ENCODE results near the gene REST.

Gene REST

DNA sequence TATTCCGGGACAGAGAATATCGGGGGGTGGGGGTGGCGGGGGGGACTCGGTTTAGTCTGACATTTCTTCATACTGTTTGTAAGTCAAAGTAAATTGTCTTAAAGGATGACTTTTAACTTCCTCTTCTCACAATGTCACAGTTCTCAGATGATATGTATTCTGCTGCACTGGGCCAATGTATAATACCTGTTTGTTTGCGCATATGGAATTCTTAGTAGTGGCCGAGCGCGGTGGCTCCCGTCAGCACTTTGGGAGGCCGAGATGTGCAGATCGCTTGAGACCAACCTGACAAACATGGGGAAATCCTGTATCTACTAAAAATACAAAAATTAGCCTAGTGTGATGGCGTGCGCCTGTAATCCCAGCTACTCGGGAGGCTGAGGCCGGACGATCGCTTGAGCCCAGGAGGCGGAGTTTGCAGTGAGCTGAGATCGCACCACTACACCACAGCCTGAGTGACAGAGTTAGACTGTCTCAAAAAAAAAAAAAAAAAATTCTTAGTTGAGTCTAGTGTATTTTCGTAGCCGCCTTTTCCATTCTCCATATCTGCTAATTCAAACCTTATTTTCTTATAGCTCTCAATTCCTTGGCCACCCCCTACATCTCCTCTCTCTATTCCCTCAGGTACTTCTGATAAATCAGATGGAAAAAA lies 71.8 kb downstream of the REST start:
- peak overlapping the region; percentile 97 for H4K8ac ChIP-seq (ENCODE audit: low read depth, low read length)
- H3K79me1 ChIP-seq (ENCODE audit: low read length) = peaks cover 12% of the 10 kb centered on the region
- H2BK120ac ChIP-seq (ENCODE audit: insufficient read depth, low read length, poor library complexity) = no peak overlapping the region
- H3K79me2 ChIP-seq (ENCODE audit: control insufficient read depth, insufficient read depth, low read length, poor library complexity) = peaks cover 30% of the 10 kb centered on the region
- H3K36me3 ChIP-seq (ENCODE audit: control insufficient read depth in 1 of 2, insufficient read depth in 2 of 2, low read length in 2 of 2) = peaks cover 1 to 3% of the 10 kb centered on the region in 2 experiments
- peak overlapping the region; percentile 98 for H3K4me2 ChIP-seq (ENCODE audit: low read length)
- H3K14ac ChIP-seq (ENCODE audit: low read length) = no peak overlapping the region
- H2AK5ac ChIP-seq (ENCODE audit: low read length) = no peak overlapping the region
- peak overlapping the region; percentile 96 for H3K9ac ChIP-seq (ENCODE audit: low read length)
- peak overlapping the region; percentile 10 for H2AFZ ChIP-seq (ENCODE audit: insufficient read depth, low read length, poor library complexity)
- no peaks in the 10 kb centered on the region for H3K9me3 ChIP-seq (ENCODE audit: insufficient read depth, low read depth, low read length)
- H4K12ac ChIP-seq (ENCODE audit: low read depth, low read length) = no peak overlapping the region
- peak overlapping the region; percentile 97 for H3K4me3 ChIP-seq (ENCODE audit: low read depth, low read length)
- H3K23ac ChIP-seq (ENCODE audit: low read length) = no peak overlapping the region
- no peak overlapping the region for H3K18ac ChIP-seq (ENCODE audit: low read length)
- H2BK12ac ChIP-seq (ENCODE audit: low read length) = no peak overlapping the region
- peak overlapping the region; percentile 74 for H3K4ac ChIP-seq (ENCODE audit: low read depth, low read length)
- no peaks in the 10 kb centered on the region for H3K27me3 ChIP-seq (ENCODE audit: insufficient read depth, low read length)
- H4K91ac ChIP-seq (ENCODE audit: low read depth, low read length) = no peak overlapping the region
- peak in 1 of 2 donors; percentile 42 for DNase-seq
- H3K4me1 ChIP-seq (ENCODE audit: control insufficient read depth in 1 of 2, insufficient read depth in 2 of 2, low read length in 2 of 2) = peaks cover 0 to 7% of the 10 kb centered on the region in 2 experiments
- H3K27ac ChIP-seq (ENCODE audit: low read depth, low read length) = no peak overlapping the region
- no peak overlapping the region for H2BK5ac ChIP-seq (ENCODE audit: low read depth, low read length, poor library complexity)
- WGBS (ENCODE audit: extremely low coverage, insufficient coverage, insufficient read length) = no CpG with 5 or more reads among the region's 21 CpGs

- H3K4ac ChIP-seq (ENCODE audit: low read depth, low read length) = peak overlapping the region; percentile 49
- no peak overlapping the region for H4K8ac ChIP-seq (ENCODE audit: low read depth, low read length)
- peaks cover 0 to 2% of the 10 kb centered on the region in 2 experiments for H3K4me1 ChIP-seq (ENCODE audit: control insufficient read depth in 1 of 2, insufficient read depth in 2 of 2, low read length in 2 of 2)
- H3K27me3 ChIP-seq (ENCODE audit: insufficient read depth, low read length) = no peaks in the 10 kb centered on the region
- H4K12ac ChIP-seq (ENCODE audit: low read depth, low read length) = no peak overlapping the region
- no peak overlapping the region for H2BK12ac ChIP-seq (ENCODE audit: low read length)
- no peak overlapping the region for H3K18ac ChIP-seq (ENCODE audit: low read length)
- WGBS (ENCODE audit: extremely low coverage, insufficient coverage, insufficient read length) = no CpG with 5 or more reads among the region's 4 CpGs
- H3K4me3 ChIP-seq (ENCODE audit: low read depth, low read length) = no peak overlapping the region
- H3K79me2 ChIP-seq (ENCODE audit: control insufficient read depth, insufficient read depth, low read length, poor library complexity) = peaks cover 26% of the 10 kb centered on the region
- H3K9ac ChIP-seq (ENCODE audit: low read length) = no peak overlapping the region
- H4K91ac ChIP-seq (ENCODE audit: low read depth, low read length) = no peak overlapping the region
- no peak overlapping the region for H3K4me2 ChIP-seq (ENCODE audit: low read length)
- H2AFZ ChIP-seq (ENCODE audit: insufficient read depth, low read length, poor library complexity) = no peak overlapping the region
- no peak overlapping the region for H2BK5ac ChIP-seq (ENCODE audit: low read depth, low read length, poor library complexity)
- H3K36me3 ChIP-seq (ENCODE audit: control insufficient read depth in 1 of 2, insufficient read depth in 2 of 2, low read length in 2 of 2) = peaks cover 3 to 9% of the 10 kb centered on the region in 2 experiments
- H2AK5ac ChIP-seq (ENCODE audit: low read length) = no peak overlapping the region
- no peaks in the 10 kb centered on the region for H3K9me3 ChIP-seq (ENCODE audit: insufficient read depth, low read depth, low read length)
- H2BK120ac ChIP-seq (ENCODE audit: insufficient read depth, low read length, poor library complexity) = no peak overlapping the region
- no peak overlapping the region for H3K27ac ChIP-seq (ENCODE audit: low read depth, low read length)
- no peak overlapping the region for H3K23ac ChIP-seq (ENCODE audit: low read length)
- no peak overlapping the region for H3K14ac ChIP-seq (ENCODE audit: low read length)
- DNase-seq = no peak
- H3K79me1 ChIP-seq (ENCODE audit: low read length) = peaks cover 9% of the 10 kb centered on the region
Measured at GRCh38 chr4:56981795-56982201, 74.1 kb downstream of the REST start.

- Histone ChIP-seq H3K4me3 (ENCODE audit: low read depth, low read length) (no peak overlapping the region), H3K4ac (ENCODE audit: low read depth, low read length) (no peak overlapping the region), H4K12ac (ENCODE audit: low read depth, low read length) (no peak overlapping the region), H3K79me2 (ENCODE audit: control insufficient read depth, insufficient read depth, low read length, poor library complexity) (peaks cover 9% of the 10 kb centered on the region), H3K79me1 (ENCODE audit: low read length) (no peaks in the 10 kb centered on the region), H2BK5ac (ENCODE audit: low read depth, low read length, poor library complexity) (no peak overlapping the region), H2BK12ac (ENCODE audit: low read length) (no peak overlapping the region), H2AK5ac (ENCODE audit: low read length) (no peak overlapping the region), H3K23ac (ENCODE audit: low read length) (no peak overlapping the region), H2BK120ac (ENCODE audit: insufficient read depth, low read length, poor library complexity) (no peak overlapping the region), H3K18ac (ENCODE audit: low read length) (no peak overlapping the region), H3K27me3 (ENCODE audit: insufficient read depth, low read length) (no peaks in the 10 kb centered on the region), H3K9me3 (ENCODE audit: insufficient read depth, low read depth, low read length) (peaks cover 1% of the 10 kb centered on the region), H3K36me3 (ENCODE audit: control insufficient read depth in 1 of 2, insufficient read depth in 2 of 2, low read length in 2 of 2) (peaks cover 9 to 26% of the 10 kb centered on the region in 2 experiments), H2AFZ (ENCODE audit: insufficient read depth, low read length, poor library complexity) (no peak overlapping the region), H3K4me2 (ENCODE audit: low read length) (no peak overlapping the region), H3K4me1 (ENCODE audit: control insufficient read depth in 1 of 2, insufficient read depth in 2 of 2, low read length in 2 of 2) (peaks cover 0 to 2% of the 10 kb centered on the region in 2 experiments), H3K27ac (ENCODE audit: low read depth, low read length) (no peak overlapping the region), H3K9ac (ENCODE audit: low read length) (no peak overlapping the region), H4K8ac (ENCODE audit: low read depth, low read length) (no peak overlapping the region), H4K91ac (ENCODE audit: low read depth, low read length) (no peak overlapping the region), H3K14ac (ENCODE audit: low read length) (no peak overlapping the region)
- DNase-seq = no peak
- WGBS (ENCODE audit: extremely low coverage, insufficient coverage, insufficient read length) = no CpG with 5 or more reads among the region's 1 CpG
Measured at GRCh38 chr4:56986192-56986591, 78.5 kb downstream of the REST start.

DNA sequence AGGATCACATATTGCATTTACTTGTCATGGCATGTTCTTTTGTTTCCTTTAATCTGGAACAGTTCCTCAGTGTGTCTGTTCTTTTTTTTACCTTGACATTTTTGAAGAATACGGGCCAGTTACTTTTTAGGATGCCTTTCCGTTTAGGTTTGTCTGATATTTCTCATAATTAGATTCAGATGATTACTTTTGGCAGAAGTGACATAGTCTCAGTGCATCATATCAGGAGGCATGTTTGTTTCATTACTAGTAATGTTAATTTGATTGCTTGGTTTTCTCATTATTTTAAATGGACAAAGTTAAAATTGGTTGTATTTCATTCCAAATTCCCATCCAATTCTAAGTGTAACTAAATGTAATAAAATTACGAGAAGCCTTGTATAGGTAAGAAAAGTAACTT lies 79.3 kb downstream of the REST start:
- H4K8ac ChIP-seq (ENCODE audit: low read depth, low read length) = no peak overlapping the region
- no peak overlapping the region for H3K18ac ChIP-seq (ENCODE audit: low read length)
- H3K79me1 ChIP-seq (ENCODE audit: low read length) = no peaks in the 10 kb centered on the region
- H2BK12ac ChIP-seq (ENCODE audit: low read length) = no peak overlapping the region
- no peak overlapping the region for H3K4me2 ChIP-seq (ENCODE audit: low read length)
- peaks cover 1% of the 10 kb centered on the region for H3K9me3 ChIP-seq (ENCODE audit: insufficient read depth, low read depth, low read length)
- no peak overlapping the region for H3K23ac ChIP-seq (ENCODE audit: low read length)
- no peaks in the 10 kb centered on the region for H3K27me3 ChIP-seq (ENCODE audit: insufficient read depth, low read length)
- no peak overlapping the region for H2AFZ ChIP-seq (ENCODE audit: insufficient read depth, low read length, poor library complexity)
- no CpG with 5 or more reads among the region's 3 CpGs for WGBS (ENCODE audit: extremely low coverage, insufficient coverage, insufficient read length)
- H3K4me3 ChIP-seq (ENCODE audit: low read depth, low read length) = no peak overlapping the region
- H2AK5ac ChIP-seq (ENCODE audit: low read length) = no peak overlapping the region
- no peak overlapping the region for H2BK5ac ChIP-seq (ENCODE audit: low read depth, low read length, poor library complexity)
- no peak overlapping the region for H3K14ac ChIP-seq (ENCODE audit: low read length)
- no peak overlapping the region for H4K91ac ChIP-seq (ENCODE audit: low read depth, low read length)
- no peak overlapping the region for H2BK120ac ChIP-seq (ENCODE audit: insufficient read depth, low read length, poor library complexity)
- no peak overlapping the region for H4K12ac ChIP-seq (ENCODE audit: low read depth, low read length)
- H3K36me3 ChIP-seq (ENCODE audit: control insufficient read depth in 1 of 2, insufficient read depth in 2 of 2, low read length in 2 of 2) = peaks cover 9 to 30% of the 10 kb centered on the region in 2 experiments
- no peak overlapping the region for H3K4ac ChIP-seq (ENCODE audit: low read depth, low read length)
- DNase-seq = no peak
- peaks cover 9% of the 10 kb centered on the region for H3K79me2 ChIP-seq (ENCODE audit: control insufficient read depth, insufficient read depth, low read length, poor library complexity)
- no peak overlapping the region for H3K27ac ChIP-seq (ENCODE audit: low read depth, low read length)
- H3K9ac ChIP-seq (ENCODE audit: low read length) = no peak overlapping the region
- peaks cover 0 to 1% of the 10 kb centered on the region in 2 experiments for H3K4me1 ChIP-seq (ENCODE audit: control insufficient read depth in 1 of 2, insufficient read depth in 2 of 2, low read length in 2 of 2)

All from trophoblast cell (in vitro differentiated cells and primary cell).